HepG2 (cell line): ENCODE data around the gene NUDCD3. TPM values are rescaled to one million over a fixed set of nuclear protein-coding genes. Genes with fewer than 3 reads are reported as not detected.

ENCODE experiments used
- ATAC-seq: fragments of 200-7000 bp; cut with Tn5 transposase; 3 replicates; pipeline ENCODE4 v1.9.1; 2020; ENCODE audit warnings: mild to moderate bottlenecking, moderate library complexity
- BruUV-seq: library from RNA; stranded (reverse); fragments of 400-500 nt; replicated peaks from 2 replicates; lab custom pipeline; 2021; lab: Mats Ljungman, UMichigan
- CTCF ChIA-PET: fragments of 300-600 bp; formaldehyde crosslinking; extraction: SDS; loops from one replicate; lab custom pipeline; 2021; ENCODE audit warnings: low total read pairs, inconsistent platforms, low intra/inter-chr PET ratio; lab: Yijun Ruan, JAX
- POLR2A ChIA-PET: fragments of 350-600 bp; sonication (Branson Sonifier 250); formaldehyde crosslinking; loops from one replicate; lab custom pipeline; 2020; ENCODE audit warnings: antibody characterized with exemption, inconsistent platforms; lab: Yijun Ruan, JAX
- DNase-seq: peaks from one replicate; pipeline ENCODE4 v3.0.0-alpha.2; 2015; ENCODE audit warnings: low spot score
- FAIRE-seq: peaks from 3 replicates; lab custom pipeline; 2011; peaks lifted over from hg19 to GRCh38; lab: Jason Lieb, UNC
- H2AFZ ChIP-seq: one replicate; pipeline ENCODE4 v1.6.1; 2011; ENCODE audit warnings: low read length, inconsistent platforms
- H3K27ac ChIP-seq: fragments of 300-600 bp; 3 replicates; pipeline ENCODE4 v1.8.0; 2011; ENCODE audit warnings: mixed run types, mild to moderate bottlenecking, mixed read lengths, low read length, inconsistent platforms; ENCODE audit not compliant: insufficient read depth; ENCODE audit errors: extremely low read length
- H3K27me3 ChIP-seq, 2 experiments: fragments of 200-600 bp in 1 of 2; 2 replicates in 1 of 2; 3 replicates in 1 of 2; pipeline versions ENCODE4 v1.6.0 to v1.8.0; 2011; ENCODE audit warnings: low read length in 2 of 2, mild to moderate bottlenecking in 2 of 2, moderate library complexity in 2 of 2, inconsistent platforms in 1 of 2; ENCODE audit not compliant: insufficient read depth in 2 of 2, control insufficient read depth in 1 of 2
- H3K36me3 ChIP-seq, 2 experiments: fragments of 200-600 bp in 1 of 2; replicated peaks in 1 of 2; 2 replicates in 1 of 2; 3 replicates in 1 of 2; pipeline versions ENCODE4 v1.5.1 to v1.8.0; 2011; ENCODE audit warnings: low read length in 2 of 2, inconsistent platforms in 1 of 2; ENCODE audit not compliant: insufficient read depth in 2 of 2, control insufficient read depth in 1 of 2
- H3K4me1 ChIP-seq: 2 replicates; pipeline ENCODE4 v1.5.1; 2012; ENCODE audit warnings: low read length, inconsistent platforms; ENCODE audit not compliant: insufficient read depth
- H3K4me2 ChIP-seq: 2 replicates; pipeline ENCODE4 v1.6.0; 2011; ENCODE audit warnings: low read depth, low read length, inconsistent platforms
- H3K4me3 ChIP-seq, 3 experiments: fragments of 200-600 bp in 1 of 3; sonication (generic), shearing (Covaris generic) in 1 of 3; replicated peaks in 1 of 3; 2 replicates each; pipeline ENCODE4 v1.5.1; 2011 to 2016; ENCODE audit warnings: low read length in 3 of 3, inconsistent platforms in 2 of 3, low read depth in 2 of 3, mild to moderate bottlenecking in 2 of 3, control low read depth in 1 of 3, mixed read lengths in 1 of 3; ENCODE audit not compliant: insufficient read depth in 1 of 3
- H3K79me2 ChIP-seq: one replicate; pipeline ENCODE4 v1.6.1; 2011; ENCODE audit warnings: low read length, inconsistent platforms; ENCODE audit not compliant: insufficient read depth
- H3K9ac ChIP-seq: 2 replicates; pipeline ENCODE4 v1.6.0; 2011; ENCODE audit warnings: mild to moderate bottlenecking, low read depth, low read length, inconsistent platforms; ENCODE audit not compliant: insufficient read depth
- H3K9me3 ChIP-seq: 2 replicates; pipeline ENCODE4 v1.5.1; 2012; ENCODE audit warnings: mild to moderate bottlenecking, low read length
- H4K20me1 ChIP-seq: 2 replicates; pipeline ENCODE4 v1.6.0; 2011; ENCODE audit warnings: inconsistent platforms, mild to moderate bottlenecking, low read length, moderate library complexity; ENCODE audit not compliant: insufficient read depth
- CEBPB ChIP-seq: IDR thresholded peaks from 2 replicates; pipeline ENCODE4 v1.6.1; 2011; ENCODE audit warnings: low read depth, low read length, improper control_type of control experiment, borderline replicate concordance
- CENPX ChIP-seq: sonication (generic); formaldehyde crosslinking; IDR thresholded peaks from 2 replicates; pipeline ENCODE4 v1.9.0; 2021; ENCODE audit warnings: mild to moderate bottlenecking, missing genetic modification reagents, moderate library complexity
- GATA4 ChIP-seq: sonication (generic); IDR thresholded peaks from 2 replicates; pipeline ENCODE4 v1.6.1; 2016; ENCODE audit warnings: antibody characterized with exemption, low read depth, borderline replicate concordance
- RBAK ChIP-seq: sonication (generic); formaldehyde crosslinking; IDR thresholded peaks from 2 replicates; pipeline ENCODE4 v1.5.1; 2020; ENCODE audit warnings: mild to moderate bottlenecking, missing genetic modification reagents
- SSRP1 ChIP-seq: IDR thresholded peaks from 2 replicates; pipeline ENCODE4 v1.6.1; 2016; ENCODE audit warnings: control low read depth
- STAG1 ChIP-seq: sonication (generic); formaldehyde crosslinking; IDR thresholded peaks from 2 replicates; pipeline ENCODE4 v1.4.0; 2020; ENCODE audit warnings: missing genetic modification reagents
- ZNF17 ChIP-seq: sonication (generic); formaldehyde crosslinking; IDR thresholded peaks from 2 replicates; pipeline ENCODE4 v1.5.0; 2020; ENCODE audit warnings: mild to moderate bottlenecking, missing genetic modification reagents
- ZNF34 ChIP-seq: sonication (generic); formaldehyde crosslinking; IDR thresholded peaks from 2 replicates; pipeline ENCODE4 v1.4.0; 2020; ENCODE audit warnings: mild to moderate bottlenecking, missing genetic modification reagents, borderline replicate concordance
- ZNF724P ChIP-seq: sonication (generic); formaldehyde crosslinking; IDR thresholded peaks from 2 replicates; pipeline ENCODE4 v1.8.0; 2022; ENCODE audit warnings: missing genetic modification reagents, borderline replicate concordance
- ZNF75D ChIP-seq: sonication (generic); formaldehyde crosslinking; IDR thresholded peaks from 2 replicates; pipeline ENCODE4 v1.8.1; 2023; ENCODE audit warnings: missing genetic modification reagents, mild to moderate bottlenecking, borderline replicate concordance
- in situ Hi-C: cut with HindIII; loops from 2 replicates; pipeline ENCODE4 v1.10.0; 2017; ENCODE audit warnings: low pct_unique_long_range_greater_than_20kb; ENCODE audit not compliant: extremely low pct_ligation_motif_present
- intact Hi-C: fragments of 100-400 bp; cut with micrococcal nuclease; formaldehyde crosslinking; loops from one replicate; pipeline ENCODE4 v1.10.0; 2022; ENCODE audit not compliant: unreplicated experiment
- polyA plus RNA-seq, 8 experiments: library from polyadenylated mRNA; depleted of rRNA in 3 of 8; stranded (reverse) in 7 of 8; unstranded in 1 of 8; fragments of >200 nt; fragmentation: Illumina TruSeq in 4 of 8; extraction: Trizol in 4 of 8; gene quantifications; 2 replicates each; pipeline versions ENCODE4 v1.2.1 to v1.2.3, GENCODE V29; 2011 to 2016; ENCODE audit warnings: low read depth in 4 of 8, missing spikeins in 1 of 8, mixed read lengths in 1 of 8; ENCODE audit not compliant: insufficient read depth in 1 of 8
- total RNA-seq, 5 experiments: library from RNA; depleted of rRNA; stranded (reverse); fragments of >200 nt; fragmentation: Illumina TruSeq; extraction: Trizol; gene quantifications; 2 replicates each; pipeline ENCODE4 v1.2.3, GENCODE V29; 2016; ENCODE audit warnings: low read depth in 1 of 5
- TF ChIP-seq, protein P1 (sequence below): IDR thresholded peaks from 2 replicates; pipeline ENCODE4 v1.6.1; 2016; ENCODE audit warnings: low read depth, missing genetic modification reagents, missing compliant biosample characterization

NUDCD3 gene
- total and polyA plus RNA-seq, 2 of the 13 experiments (the other 11 are each of a cell fraction or from before 2014, with no cell fraction given): 20.8 to 49.9 TPM

DNA sequence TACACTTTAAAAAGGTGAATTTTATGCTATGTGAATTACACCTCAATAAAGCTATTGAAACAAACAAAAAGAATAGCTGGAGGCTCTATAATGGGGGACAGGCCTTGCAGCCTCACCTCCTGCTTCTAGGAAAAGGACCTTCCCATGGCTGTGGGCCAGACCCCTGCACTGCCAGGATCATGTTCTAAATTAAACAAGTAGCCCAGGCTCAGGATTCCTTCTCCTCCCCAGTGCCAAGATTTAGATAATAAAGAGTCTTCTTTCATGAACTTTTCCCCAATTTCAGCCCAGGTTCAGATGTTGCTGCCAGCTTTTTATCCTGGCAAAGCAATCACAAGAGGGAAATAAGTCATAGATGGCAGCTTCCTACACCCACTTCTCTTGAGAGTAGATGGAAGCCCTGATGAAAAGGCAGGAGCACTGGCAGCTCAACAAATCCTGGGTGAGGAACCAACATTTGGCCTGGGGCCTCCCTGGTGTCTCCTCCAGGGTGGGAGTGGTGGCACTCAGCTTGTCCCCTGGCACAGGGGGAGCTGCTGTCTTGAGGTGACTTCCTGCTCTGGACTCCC, 142.8 kb downstream of the NUDCD3 start:
- Histone ChIP-seq H3K27me3 (0 out of 5 replicates have a peak, but pooled peaks cover 0 to 3% of the 10 kb centered on the region in 2 experiments), H3K4me2 (no peak overlapping the region), H3K9ac (no peak overlapping the region), H3K4me3 (no peak overlapping the region), H4K20me1 (no peaks in the 10 kb centered on the region), H3K27ac (no peak overlapping the region), H3K79me2 (no peaks in the 10 kb centered on the region), H3K36me3 (no peaks in the 10 kb centered on the region), H3K9me3 (no peaks in the 10 kb centered on the region), H3K4me1 (no peaks in the 10 kb centered on the region), H2AFZ (no peak overlapping the region)
- FAIRE-seq: no peak
- intact Hi-C loops: no loop called here
- no peak for DNase-seq
- CTCF ChIA-PET: no interaction called here
- TF ChIP-seq ZNF17 (CRISPR knock-in tag): no peak
- no peak for TF ChIP-seq CENPX (CRISPR knock-in tag)
- TF ChIP-seq ZNF75D (CRISPR knock-in tag): no peak
- no peak for TF ChIP-seq GATA4
- TF ChIP-seq RBAK: no peak
- no peak for TF ChIP-seq CEBPB
- no peak for TF ChIP-seq ZNF34 (CRISPR knock-in tag)
- TF ChIP-seq, protein P1, sequence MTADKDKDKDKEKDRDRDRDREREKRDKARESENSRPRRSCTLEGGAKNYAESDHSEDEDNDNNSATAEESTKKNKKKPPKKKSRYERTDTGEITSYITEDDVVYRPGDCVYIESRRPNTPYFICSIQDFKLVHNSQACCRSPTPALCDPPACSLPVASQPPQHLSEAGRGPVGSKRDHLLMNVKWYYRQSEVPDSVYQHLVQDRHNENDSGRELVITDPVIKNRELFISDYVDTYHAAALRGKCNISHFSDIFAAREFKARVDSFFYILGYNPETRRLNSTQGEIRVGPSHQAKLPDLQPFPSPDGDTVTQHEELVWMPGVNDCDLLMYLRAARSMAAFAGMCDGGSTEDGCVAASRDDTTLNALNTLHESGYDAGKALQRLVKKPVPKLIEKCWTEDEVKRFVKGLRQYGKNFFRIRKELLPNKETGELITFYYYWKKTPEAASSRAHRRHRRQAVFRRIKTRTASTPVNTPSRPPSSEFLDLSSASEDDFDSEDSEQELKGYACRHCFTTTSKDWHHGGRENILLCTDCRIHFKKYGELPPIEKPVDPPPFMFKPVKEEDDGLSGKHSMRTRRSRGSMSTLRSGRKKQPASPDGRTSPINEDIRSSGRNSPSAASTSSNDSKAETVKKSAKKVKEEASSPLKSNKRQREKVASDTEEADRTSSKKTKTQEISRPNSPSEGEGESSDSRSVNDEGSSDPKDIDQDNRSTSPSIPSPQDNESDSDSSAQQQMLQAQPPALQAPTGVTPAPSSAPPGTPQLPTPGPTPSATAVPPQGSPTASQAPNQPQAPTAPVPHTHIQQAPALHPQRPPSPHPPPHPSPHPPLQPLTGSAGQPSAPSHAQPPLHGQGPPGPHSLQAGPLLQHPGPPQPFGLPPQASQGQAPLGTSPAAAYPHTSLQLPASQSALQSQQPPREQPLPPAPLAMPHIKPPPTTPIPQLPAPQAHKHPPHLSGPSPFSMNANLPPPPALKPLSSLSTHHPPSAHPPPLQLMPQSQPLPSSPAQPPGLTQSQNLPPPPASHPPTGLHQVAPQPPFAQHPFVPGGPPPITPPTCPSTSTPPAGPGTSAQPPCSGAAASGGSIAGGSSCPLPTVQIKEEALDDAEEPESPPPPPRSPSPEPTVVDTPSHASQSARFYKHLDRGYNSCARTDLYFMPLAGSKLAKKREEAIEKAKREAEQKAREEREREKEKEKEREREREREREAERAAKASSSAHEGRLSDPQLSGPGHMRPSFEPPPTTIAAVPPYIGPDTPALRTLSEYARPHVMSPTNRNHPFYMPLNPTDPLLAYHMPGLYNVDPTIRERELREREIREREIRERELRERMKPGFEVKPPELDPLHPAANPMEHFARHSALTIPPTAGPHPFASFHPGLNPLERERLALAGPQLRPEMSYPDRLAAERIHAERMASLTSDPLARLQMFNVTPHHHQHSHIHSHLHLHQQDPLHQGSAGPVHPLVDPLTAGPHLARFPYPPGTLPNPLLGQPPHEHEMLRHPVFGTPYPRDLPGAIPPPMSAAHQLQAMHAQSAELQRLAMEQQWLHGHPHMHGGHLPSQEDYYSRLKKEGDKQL (CRISPR knock-in tag): no peak
- no peak for TF ChIP-seq STAG1 (CRISPR knock-in tag)
- TF ChIP-seq SSRP1 (CRISPR knock-in tag): no peak
- no peak for TF ChIP-seq ZNF724P
- no peak for ATAC-seq
- in situ Hi-C loops: no loop called here
- POLR2A ChIA-PET: no interaction called here
- no TSS peak for BruUV-seq
